RPMI8226 (cell line): ENCODE results near the gene F2RL3.
"Not testable (repeated sequence)": the region's sequence is repeated elsewhere in the genome, so short reads cannot be mapped to it uniquely, and the experiment has no call there.

ENCODE experiments used
- DNase-seq: peaks from one replicate; pipeline ENCODE4 v3.0.0-alpha.2; 2015

F2RL3 gene

DNA sequence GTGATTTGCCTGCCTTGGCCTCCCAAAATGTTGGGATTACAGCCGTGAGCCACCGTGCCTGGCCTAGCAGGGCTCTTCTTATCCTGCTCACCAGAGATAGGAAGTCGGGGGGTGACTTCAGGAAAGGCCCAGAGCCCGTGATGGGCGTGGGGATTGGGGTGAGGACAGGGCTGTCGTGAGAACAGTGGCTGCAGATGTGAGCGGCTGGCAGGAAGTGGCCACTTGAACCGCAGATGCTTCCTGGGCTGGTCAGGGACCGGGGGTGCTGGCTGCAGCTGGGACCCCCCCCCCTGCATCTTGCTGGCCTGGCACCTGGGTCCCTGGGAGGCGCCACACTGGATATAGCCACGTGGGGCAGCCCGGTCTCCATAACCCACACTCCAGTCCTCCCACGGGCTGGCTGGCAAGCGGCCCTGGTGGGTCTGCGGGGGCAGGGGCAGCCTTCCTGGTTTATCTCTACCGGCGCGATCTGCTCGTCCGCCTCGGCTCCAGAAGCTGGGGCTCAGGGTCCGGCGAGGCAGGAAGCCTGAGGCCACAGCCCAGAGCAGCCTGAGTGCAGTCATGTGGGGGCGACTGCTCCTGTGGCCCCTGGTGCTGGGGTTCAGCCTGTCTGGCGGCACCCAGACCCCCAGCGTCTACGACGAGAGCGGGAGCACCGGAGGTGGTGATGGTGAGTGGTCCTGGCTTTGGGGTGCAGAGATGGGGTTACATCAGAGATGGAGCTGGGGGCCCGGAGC lies at the start of gene F2RL3:
Gene F2RL3 (plus strand): TSS at position 371 of the 737 bp plus-strand sequence. CDS start 191 bp downstream, at position 562.
- peak; percentile 59 for DNase-seq

GRCh38 chr19:16841391-16841926 lies 47.3 kb upstream of the F2RL3 start:
- no peak for DNase-seq

- DNase-seq, result no peak
These were observed 41.9 kb upstream of the F2RL3 start for GRCh38 chr19:16846901-16847300.

DNA sequence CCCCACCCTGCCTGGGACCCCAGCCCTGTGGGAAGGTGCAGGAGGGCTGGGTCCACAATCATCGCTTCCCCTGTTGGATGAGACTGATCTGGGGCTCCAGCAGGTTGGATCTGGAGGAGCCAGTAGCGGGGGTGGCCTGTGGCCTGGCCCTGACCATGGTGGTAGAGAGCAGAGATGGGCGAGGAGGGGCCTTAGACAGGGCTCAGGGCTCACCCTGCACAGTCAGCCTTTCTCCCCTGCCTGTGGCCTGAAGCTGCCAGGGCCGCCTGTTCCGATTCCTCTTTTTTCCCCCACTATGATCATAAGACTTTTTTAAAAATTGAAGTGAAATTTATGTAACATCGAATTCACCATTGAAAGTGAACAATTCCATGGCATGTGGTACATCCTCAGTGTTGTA lies 41.4 kb upstream of the F2RL3 start:
- DNase-seq, result no peak

GRCh38 chr19:16849168-16849567 lies 39.6 kb upstream of the F2RL3 start:
- DNase-seq, result no peak

DNA sequence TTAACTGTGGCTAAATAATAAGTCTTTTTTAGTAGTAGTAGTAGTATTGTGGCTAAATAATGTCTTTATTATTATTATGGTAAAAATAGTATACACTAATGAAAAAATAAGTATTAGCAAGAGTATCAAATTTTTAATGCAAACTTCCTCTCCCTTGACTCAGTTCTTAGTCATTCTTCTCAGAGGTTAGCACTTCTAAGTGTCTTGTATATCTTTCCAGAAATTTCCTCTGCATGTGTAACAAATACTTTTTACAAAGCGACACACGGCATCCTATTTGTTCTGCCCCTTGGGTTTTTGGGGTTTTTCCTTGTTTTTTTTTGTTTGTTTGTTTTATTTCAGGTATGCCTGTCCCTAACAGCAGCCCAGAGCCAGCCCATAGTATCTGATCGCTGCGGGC lies 38.7 kb upstream of the F2RL3 start:
- no peak for DNase-seq

DNA sequence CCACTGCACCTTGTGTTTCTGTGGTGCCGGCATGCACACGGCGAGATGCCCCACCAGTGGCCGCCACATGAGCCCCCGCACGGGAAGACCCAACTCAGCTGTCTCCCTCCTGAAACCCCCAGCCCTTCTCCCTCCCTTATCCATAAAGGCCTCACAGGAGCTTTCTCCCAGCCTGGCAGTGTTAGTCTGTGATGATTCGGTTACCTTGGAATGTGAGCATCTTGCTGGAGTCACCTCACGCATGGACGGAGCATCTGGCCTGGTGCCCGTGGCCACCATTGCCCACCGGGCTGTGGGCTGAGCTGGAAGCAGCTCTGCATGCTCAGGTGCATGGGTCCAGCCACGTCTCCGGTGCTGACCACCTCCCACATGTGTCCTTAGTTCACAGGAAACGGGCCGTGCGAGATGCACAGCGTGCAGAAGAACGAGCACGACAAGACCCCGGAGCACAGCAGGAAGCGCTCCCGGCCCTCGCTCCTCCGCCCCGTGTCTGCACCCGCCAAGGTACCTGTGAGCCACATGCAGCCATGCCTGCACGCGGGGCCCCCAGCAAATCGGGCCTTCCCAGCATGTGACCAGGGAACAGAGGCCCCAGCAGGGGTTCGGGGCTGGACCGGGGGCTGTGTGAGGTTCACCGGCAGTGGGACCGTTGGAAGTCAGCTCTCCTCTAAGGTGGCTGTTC lies 37.6 kb upstream of the F2RL3 start:
- DNase-seq, result no peak

GRCh38 chr19:16853066-16853465 lies 35.7 kb upstream of the F2RL3 start:
- DNase-seq, result no peak

GRCh38 chr19:16856091-16856490 lies 32.7 kb upstream of the F2RL3 start:
- no peak for DNase-seq

DNA sequence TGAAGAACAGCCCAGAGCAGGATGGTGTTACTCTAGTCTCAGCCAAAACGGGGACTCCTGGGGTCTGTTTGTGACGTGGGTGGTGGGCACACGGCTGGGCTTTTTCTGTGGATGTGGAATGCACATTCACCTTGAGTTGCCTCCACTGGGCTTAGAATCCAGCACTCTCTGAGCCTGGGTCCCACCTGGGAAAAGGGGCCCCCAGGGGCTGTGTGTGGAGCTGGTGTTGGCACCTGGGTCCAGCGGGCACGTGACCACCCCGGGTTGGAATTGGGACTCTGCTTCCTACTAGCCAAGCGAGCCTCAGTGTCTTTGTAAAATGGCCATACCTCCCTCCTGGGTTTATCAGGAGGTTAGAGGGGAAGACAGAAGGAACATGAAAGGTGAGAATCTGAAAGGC lies 29.2 kb upstream of the F2RL3 start:
- DNase-seq, result no peak

DNA sequence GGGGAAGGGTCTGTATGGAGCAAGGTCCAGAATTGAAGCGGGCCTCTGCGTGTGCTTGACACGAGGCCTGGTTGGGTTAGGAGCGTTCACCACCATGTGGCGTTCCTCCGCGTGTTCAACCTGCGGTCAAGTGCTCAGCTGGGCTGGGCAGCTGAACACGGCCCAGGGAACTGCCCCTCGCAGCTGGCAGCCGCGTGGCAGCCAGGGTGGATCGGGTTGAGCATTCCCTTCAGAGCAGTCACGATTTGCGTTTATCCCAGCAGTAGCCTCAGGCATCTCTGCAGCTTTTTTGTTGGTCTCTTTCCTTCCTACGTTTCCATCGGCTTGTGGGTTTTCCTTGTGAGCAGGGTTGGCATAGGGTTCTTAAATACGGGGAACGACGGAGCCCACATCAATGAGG lies 28.7 kb upstream of the F2RL3 start:
- DNase-seq, result no peak

- DNase-seq, result no peak
These were observed 27.8 kb upstream of the F2RL3 start for GRCh38 chr19:16861011-16861410.

DNA sequence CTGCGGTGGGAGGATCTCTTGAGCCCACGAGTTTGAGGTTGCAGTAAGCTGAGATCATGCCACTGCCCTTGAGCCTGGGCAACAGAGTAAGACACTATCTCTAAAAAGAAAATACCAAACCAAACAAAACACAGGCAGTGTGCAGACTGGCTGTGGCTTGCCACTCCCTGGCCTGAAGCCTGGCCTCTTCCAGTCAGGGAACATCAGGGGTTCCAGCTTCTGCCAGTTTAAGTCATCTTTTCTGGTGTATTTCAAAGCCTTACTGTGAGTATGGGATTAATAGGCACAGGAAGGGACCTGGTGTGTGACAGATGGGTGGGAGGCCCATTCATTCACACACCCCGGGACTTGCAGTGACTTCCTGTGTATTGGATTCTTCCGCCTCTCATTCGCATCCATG lies 27.0 kb upstream of the F2RL3 start:
- DNase-seq, result no peak

DNA sequence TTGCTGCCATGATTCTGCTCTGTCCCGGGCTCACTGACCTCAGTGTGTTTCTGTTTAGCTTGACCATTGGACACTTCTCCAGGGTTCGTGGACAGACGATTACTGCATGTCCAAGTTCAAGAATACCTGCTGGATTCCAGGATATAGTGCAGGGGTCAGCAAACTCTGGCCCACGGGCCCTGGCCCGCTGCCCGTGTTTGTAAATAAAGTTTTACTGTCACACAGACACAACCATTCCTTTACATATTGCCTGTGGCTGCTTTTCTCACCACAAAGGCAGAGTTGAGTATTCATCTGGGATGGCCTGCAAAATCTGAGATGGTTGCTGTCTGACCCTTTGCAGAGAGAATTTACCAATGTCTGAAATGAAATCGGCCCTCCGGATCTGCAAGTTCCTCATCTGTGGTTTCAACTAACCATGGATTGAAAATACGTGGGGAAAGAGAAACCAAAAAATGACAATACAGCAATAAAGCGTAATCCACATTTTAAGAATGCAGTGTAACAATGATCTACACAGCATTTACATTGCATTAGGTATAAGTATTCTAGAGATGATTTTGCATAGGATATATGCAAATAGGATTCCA lies 25.9 kb upstream of the F2RL3 start:
- DNase-seq, result no peak

GRCh38 chr19:16867211-16867610 lies 21.6 kb upstream of the F2RL3 start:
- DNase-seq, result no peak

GRCh38 chr19:16868423-16869130 lies 20.2 kb upstream of the F2RL3 start:
- no peak for DNase-seq

- DNase-seq, result no peak
These were observed 19.3 kb upstream of the F2RL3 start for GRCh38 chr19:16869331-16869972.

GRCh38 chr19:16871871-16872270 lies 16.9 kb upstream of the F2RL3 start:
- DNase-seq, result no peak

DNA sequence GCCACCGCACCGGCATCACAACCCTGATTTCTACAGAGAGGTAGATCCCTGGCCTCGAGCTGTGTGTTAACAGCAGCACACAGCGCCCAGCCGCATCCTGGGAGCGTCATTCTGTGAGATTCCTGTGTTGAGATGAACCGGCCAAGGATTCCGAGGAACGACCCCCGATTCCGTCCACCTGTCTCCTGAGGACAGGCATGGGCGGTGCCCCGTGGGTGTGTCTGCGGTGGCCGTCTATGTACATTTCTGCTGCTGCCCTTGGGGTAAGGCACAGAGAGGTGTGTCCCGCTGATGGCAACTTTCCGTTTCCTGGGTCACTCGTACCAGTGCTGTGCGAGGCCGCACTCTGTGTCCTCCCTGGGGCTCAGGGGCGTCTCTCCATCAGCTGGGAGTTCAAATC lies 16.1 kb upstream of the F2RL3 start:
- DNase-seq, result no peak

GRCh38 chr19:16873594-16873993 lies 15.2 kb upstream of the F2RL3 start:
- DNase-seq, result peak; percentile 33

DNA sequence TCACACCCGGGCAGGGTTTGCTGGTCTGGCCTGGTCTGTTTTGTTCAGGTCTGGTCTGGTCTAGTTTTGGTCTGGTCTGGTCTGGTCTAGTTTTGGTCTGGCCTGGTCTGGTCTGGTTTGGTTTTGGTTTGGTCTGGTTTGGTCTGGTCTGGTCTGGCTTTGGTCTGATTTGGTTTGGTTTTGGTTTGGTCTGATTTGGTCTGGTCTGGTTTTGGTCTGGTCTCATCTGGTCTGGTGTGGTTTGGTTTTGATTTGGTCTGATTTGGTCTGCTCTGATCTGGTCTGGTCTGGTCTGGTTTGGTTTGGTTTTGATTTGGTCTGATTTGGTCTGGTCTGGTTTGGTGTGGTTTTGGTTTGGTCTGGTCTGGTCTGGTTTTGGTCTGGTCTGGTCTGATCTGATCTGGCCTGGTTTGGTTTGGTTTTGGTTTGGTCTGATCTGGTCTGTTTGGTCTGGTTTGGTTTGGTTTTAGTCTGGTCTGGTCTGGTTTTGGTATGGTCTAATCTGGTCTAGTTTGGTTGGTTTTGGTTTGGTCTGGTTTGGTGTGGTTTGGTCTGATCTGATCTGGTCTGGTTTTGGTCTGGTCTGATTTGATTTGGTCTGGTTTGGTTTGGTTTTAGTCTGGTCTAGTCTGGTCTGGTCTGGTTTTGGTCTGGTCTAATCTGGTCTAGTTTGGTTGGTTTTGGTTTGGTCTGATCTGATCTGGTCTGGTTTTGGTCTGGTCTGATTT lies 14.4 kb upstream of the F2RL3 start:
- no peak for DNase-seq

DNA sequence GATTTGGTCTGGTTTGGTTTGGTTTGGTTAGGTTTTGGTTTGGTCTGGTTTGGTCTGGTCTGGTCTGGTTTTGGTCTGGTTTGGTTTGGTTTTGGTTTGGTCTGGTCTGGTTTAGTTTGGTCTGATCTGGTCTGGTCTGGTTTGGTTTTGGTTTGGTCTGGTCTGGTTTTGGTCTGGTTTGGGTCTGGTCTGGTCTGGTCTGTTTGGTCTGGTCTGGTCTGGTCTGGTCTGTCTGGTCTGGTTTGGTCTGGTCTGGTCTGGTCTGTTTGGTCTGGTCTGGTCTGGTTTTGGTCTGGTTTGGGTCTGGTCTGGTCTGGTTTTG lies 13.9 kb upstream of the F2RL3 start:
- not testable (repeated sequence) for DNase-seq
